SK-N-MC (cell line): Measurements from ENCODE around the gene LRP10.

ENCODE experiments used
- DNase-seq: peaks from one replicate; pipeline ENCODE4 v3.0.0-alpha.2; 2011; ENCODE audit warnings: low read depth, low spot score
- H3K27ac ChIP-seq: fragments of 200-600 bp; sonication (generic); 2 replicates; pipeline ENCODE4 v1.5.1; 2016; ENCODE audit warnings: mixed run types
- H3K36me3 ChIP-seq: fragments of 200-600 bp; sonication (generic); 2 replicates; pipeline ENCODE4 v1.6.1; 2017; ENCODE audit warnings: antibody characterized with exemption, low read length, mixed read lengths; ENCODE audit not compliant: insufficient read depth
- H3K4me3 ChIP-seq: fragments of 200-600 bp; sonication (generic); 2 replicates; pipeline ENCODE4 v1.5.1; 2016
- H3K9ac ChIP-seq: fragments of 200-600 bp; sonication (generic); 2 replicates; pipeline ENCODE4 v1.8.0; 2017; ENCODE audit warnings: mixed run types, mixed read lengths; ENCODE audit not compliant: insufficient read length
- H3K9me3 ChIP-seq: fragments of 200-600 bp; sonication (generic); 2 replicates; pipeline ENCODE4 v1.6.1; 2017; ENCODE audit warnings: low read depth, mild to moderate bottlenecking, antibody characterized with exemption, low read length, moderate library complexity, mixed read lengths
- EZH2 ChIP-seq: fragments of 200-600 bp; sonication (generic); IDR thresholded peaks from one replicate; pipeline ENCODE4 v1.6.1; 2017; ENCODE audit warnings: antibody characterized with exemption
- FOXP2 ChIP-seq: optimal IDR thresholded peaks from 2 replicates; pipeline ENCODE3; 2011; ENCODE audit warnings: mild to moderate bottlenecking, moderate library complexity; ENCODE audit not compliant: insufficient read depth; ENCODE audit errors: extremely low read length, control extremely low read depth
- POLR2AphosphoS5 ChIP-seq: IDR thresholded peaks from 2 replicates; pipeline ENCODE4 v1.6.1; 2012; ENCODE audit warnings: mild to moderate bottlenecking, low read depth, low read length, borderline replicate concordance

LRP10 gene

DNA sequence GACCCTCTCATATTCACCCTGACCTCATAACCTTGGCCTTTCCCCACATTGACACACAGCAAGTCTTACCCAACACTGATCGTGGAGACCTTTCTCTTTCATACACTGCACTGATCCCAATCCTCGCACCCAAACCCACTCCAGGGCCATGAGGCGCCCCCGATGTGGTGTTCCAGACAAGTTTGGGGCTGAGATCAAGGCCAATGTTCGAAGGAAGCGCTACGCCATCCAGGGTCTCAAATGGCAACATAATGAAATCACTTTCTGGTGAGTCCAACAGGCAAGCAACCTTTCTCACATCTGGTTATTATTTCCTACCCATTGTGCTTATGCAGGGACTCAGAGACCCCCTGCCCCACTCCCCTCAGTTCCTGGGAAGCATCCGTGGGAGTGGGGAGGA lies 29.8 kb upstream of the LRP10 start:
- no peak for DNase-seq
- TF ChIP-seq POLR2AphosphoS5: no peak
- no peak for TF ChIP-seq EZH2
- TF ChIP-seq FOXP2: no peak
- H3K4me3 ChIP-seq: no peak overlapping the region
- H3K36me3 ChIP-seq: peaks cover 61% of the 10 kb centered on the region
- H3K9ac ChIP-seq: no peak overlapping the region
- no peak overlapping the region for H3K27ac ChIP-seq
- H3K9me3 ChIP-seq: no peaks in the 10 kb centered on the region

DNA sequence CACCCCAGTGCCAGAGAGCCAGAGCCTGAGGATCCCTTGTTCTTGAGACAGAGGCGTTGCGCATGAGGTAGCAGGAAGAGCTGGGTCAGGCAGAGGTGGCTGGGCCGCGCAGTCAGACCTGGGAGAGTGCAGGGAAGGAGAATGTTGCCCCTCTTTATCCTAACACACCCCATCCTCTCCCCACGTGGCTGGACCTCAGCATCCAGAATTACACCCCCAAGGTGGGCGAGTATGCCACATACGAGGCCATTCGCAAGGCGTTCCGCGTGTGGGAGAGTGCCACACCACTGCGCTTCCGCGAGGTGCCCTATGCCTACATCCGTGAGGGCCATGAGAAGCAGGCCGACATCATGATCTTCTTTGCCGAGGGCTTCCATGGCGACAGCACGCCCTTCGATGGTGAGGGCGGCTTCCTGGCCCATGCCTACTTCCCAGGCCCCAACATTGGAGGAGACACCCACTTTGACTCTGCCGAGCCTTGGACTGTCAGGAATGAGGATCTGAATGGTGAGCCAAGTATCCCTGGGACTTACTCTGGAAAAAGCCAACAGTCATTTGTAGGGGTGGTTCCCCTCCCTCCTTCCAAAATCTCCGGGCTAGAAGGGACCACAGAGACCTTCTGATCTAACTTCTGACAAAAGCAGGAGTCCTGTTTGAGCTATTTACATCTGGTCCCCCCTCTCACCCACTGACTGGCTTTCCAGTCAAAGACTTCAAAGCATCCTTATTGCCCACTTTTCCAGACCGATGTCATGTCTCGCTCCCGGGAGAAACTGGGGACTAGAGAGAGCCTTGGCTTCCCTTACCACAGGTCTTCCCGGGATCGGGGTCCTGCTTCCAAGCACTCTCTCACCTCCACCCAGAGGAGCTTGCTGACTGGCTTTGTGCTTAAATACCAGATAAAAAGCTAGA lies 29.1 kb upstream of the LRP10 start:
- no peak for DNase-seq
- H3K4me3 ChIP-seq: no peak overlapping the region
- peaks cover 61% of the 10 kb centered on the region for H3K36me3 ChIP-seq
- no peak overlapping the region for H3K9ac ChIP-seq
- TF ChIP-seq POLR2AphosphoS5 (no peak), FOXP2 (no peak), EZH2 (no peak)
- no peak overlapping the region for H3K27ac ChIP-seq
- no peaks in the 10 kb centered on the region for H3K9me3 ChIP-seq

DNA sequence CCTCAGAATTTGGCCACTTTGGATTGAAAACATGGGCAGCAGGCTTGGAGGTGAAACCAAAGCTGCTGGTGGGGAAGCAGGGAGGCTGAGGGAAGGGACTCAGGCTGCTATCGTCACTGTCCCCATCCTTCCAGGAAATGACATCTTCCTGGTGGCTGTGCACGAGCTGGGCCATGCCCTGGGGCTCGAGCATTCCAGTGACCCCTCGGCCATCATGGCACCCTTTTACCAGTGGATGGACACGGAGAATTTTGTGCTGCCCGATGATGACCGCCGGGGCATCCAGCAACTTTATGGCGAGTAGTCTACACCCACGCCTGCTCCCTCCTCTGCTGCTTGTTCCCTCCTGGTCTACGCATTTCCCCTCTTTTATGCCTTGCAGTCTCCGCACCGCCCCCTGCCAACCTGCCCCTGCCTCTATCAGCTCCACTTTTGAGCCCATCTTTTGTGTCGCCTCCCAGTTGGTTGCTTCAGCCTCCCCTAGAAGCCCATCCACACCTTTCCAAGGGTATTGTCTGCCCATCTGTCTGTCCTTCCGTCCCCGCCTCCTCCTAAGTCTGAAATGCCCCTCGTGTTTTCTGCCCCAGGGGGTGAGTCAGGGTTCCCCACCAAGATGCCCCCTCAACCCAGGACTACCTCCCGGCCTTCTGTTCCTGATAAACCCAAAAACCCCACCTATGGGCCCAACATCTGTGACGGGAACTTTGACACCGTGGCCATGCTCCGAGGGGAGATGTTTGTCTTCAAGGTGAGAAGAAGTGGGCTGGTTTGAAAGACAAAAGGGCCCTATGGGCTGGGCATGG lies 28.2 kb upstream of the LRP10 start:
- Histone ChIP-seq H3K36me3 (peaks cover 61% of the 10 kb centered on the region), H3K4me3 (no peak overlapping the region), H3K9ac (no peak overlapping the region), H3K9me3 (no peaks in the 10 kb centered on the region), H3K27ac (no peak overlapping the region)
- TF ChIP-seq FOXP2 (no peak), POLR2AphosphoS5 (no peak), EZH2 (no peak)
- no peak for DNase-seq

DNA sequence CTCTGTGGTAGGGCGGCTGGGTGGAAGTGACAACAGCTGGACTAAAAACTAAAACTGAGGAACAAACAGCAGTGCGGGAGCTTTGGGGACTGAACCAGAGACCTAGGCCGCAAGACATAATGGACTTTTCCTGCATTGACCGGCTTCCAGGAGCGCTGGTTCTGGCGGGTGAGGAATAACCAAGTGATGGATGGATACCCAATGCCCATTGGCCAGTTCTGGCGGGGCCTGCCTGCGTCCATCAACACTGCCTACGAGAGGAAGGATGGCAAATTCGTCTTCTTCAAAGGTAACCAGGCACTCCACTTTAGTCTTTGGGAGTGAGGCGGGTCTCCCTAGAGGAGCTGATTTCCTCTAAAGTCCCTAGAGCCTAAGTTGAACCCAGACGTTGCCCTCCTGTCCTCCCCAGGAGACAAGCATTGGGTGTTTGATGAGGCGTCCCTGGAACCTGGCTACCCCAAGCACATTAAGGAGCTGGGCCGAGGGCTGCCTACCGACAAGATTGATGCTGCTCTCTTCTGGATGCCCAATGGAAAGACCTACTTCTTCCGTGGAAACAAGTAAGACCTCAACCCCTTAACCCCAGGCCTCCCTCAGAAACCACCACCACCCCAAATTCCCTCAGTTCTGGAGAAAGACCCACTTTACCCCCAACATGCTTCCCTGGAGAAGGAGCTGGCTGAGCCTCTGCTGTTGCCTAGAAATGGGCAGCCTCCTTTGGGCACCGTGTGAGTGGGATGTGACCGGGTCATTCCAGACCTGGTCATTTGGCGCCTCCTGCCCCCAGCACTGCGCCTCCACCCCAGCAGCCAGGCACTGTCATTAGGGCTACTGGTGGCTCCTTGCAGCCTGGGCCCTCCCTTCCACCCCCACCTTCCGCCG lies 27.1 kb upstream of the LRP10 start:
- H3K36me3 ChIP-seq: peaks cover 55% of the 10 kb centered on the region
- no peak overlapping the region for H3K9ac ChIP-seq
- TF ChIP-seq FOXP2: no peak
- DNase-seq: no peak
- H3K4me3 ChIP-seq: no peak overlapping the region
- no peak overlapping the region for H3K27ac ChIP-seq
- H3K9me3 ChIP-seq: no peaks in the 10 kb centered on the region

DNA sequence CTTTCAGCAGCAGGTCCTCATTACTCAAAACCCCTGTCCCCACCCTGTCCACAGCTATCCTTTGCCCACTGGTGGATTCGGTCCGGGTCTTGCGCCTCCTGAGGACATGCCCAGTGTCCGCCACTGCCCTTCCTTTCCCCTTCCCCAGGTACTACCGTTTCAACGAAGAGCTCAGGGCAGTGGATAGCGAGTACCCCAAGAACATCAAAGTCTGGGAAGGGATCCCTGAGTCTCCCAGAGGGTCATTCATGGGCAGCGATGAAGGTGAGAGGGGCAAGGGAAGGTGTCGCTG lies 26.5 kb upstream of the LRP10 start:
- Histone ChIP-seq H3K9me3 (no peaks in the 10 kb centered on the region), H3K9ac (no peak overlapping the region), H3K4me3 (no peak overlapping the region), H3K36me3 (peaks cover 52% of the 10 kb centered on the region), H3K27ac (no peak overlapping the region)
- no peak for TF ChIP-seq FOXP2
- DNase-seq: no peak

DNA sequence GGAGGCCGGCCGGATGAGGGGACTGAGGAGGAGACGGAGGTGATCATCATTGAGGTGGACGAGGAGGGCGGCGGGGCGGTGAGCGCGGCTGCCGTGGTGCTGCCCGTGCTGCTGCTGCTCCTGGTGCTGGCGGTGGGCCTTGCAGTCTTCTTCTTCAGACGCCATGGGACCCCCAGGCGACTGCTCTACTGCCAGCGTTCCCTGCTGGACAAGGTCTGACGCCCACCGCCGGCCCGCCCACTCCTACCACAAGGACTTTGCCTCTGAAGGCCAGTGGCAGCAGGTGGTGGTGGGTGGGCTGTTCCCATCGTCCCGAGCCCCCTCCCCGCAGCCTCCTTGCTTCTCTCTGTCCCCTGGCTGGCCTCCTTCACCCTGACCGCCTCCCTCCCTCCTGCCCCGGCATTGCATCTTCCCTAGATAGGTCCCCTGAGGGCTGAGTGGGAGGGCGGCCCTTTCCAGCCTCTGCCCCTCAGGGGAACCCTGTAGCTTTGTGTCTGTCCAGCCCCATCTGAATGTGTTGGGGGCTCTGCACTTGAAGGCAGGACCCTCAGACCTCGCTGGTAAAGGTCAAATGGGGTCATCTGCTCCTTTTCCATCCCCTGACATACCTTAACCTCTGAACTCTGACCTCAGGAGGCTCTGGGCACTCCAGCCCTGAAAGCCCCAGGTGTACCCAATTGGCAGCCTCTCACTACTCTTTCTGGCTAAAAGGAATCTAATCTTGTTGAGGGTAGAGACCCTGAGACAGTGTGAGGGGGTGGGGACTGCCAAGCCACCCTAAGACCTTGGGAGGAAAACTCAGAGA lies 25.5 kb upstream of the LRP10 start:
- Histone ChIP-seq H3K4me3 (no peak overlapping the region), H3K9ac (no peak overlapping the region), H3K36me3 (peaks cover 48% of the 10 kb centered on the region), H3K9me3 (no peaks in the 10 kb centered on the region), H3K27ac (peak overlapping the region; percentile 77; the same call in 1 of the 2 replicates)
- TF ChIP-seq EZH2 (no peak), POLR2AphosphoS5 (no peak), FOXP2 (no peak)
- no peak for DNase-seq

DNA sequence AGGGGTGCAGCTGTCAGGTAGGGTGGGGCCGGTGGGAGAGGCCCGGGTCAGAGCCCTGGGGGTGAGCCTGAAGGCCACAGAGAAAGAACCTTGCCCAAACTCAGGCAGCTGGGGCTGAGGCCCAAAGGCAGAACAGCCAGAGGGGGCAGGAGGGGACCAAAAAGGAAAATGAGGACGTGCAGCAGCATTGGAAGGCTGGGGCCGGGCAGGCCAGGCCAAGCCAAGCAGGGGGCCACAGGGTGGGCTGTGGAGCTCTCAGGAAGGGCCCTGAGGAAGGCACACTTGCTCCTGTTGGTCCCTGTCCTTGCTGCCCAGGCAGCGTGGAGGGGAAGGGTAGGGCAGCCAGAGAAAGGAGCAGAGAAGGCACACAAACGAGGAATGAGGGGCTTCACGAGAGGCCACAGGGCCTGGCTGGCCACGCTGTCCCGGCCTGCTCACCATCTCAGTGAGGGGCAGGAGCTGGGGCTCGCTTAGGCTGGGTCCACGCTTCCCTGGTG lies 24.7 kb upstream of the LRP10 start:
- H3K9me3 ChIP-seq: no peaks in the 10 kb centered on the region
- peak overlapping the region; percentile 77 for H3K27ac ChIP-seq
- peaks cover 40% of the 10 kb centered on the region for H3K36me3 ChIP-seq
- H3K4me3 ChIP-seq: no peak overlapping the region
- TF ChIP-seq FOXP2: no peak
- TF ChIP-seq POLR2AphosphoS5: no peak
- no peak for TF ChIP-seq EZH2
- H3K9ac ChIP-seq: no peak overlapping the region
- DNase-seq: no peak
